GM19455 (cell line): ENCODE measurements around the gene PERM1.

Source experiments
- ATAC-seq: cut with Tn5 transposase; IDR thresholded peaks from one replicate; pipeline ENCODE4 v1.9.1; 2021; ENCODE audit not compliant: unreplicated experiment

Gene PERM1

GRCh38 chr1:966135-966703 lies 15.7 kb downstream of the PERM1 start, which contains the start of gene PLEKHN1:
Gene PLEKHN1, plus strand, starts transcription at chr1:966482. Its CDS starts 50 bp downstream, at chr1:966532.
- peak; percentile 36 for ATAC-seq

GRCh38 chr1:965526-966134 lies 16.3 kb downstream of the PERM1 start:
- ATAC-seq, result no peak

GRCh38 chr1:964691-965525 lies 17.0 kb downstream of the PERM1 start:
- ATAC-seq, result no peak

- ATAC-seq, result no peak
Measured at GRCh38 chr1:963746-964525, 18.0 kb downstream of the PERM1 start.

- ATAC-seq, result no peak
Measured at GRCh38 chr1:963301-963651, 18.6 kb downstream of the PERM1 start.

- no peak for ATAC-seq
Measured at GRCh38 chr1:962381-963300, 19.3 kb downstream of the PERM1 start.

- ATAC-seq, result no peak
Measured at GRCh38 chr1:961132-961669, 20.7 kb downstream of the PERM1 start.

- ATAC-seq, result no peak
Measured at GRCh38 chr1:960363-961131, 21.3 kb downstream of the PERM1 start, which contains the start of gene KLHL17. Gene KLHL17, plus strand, starts transcription at chr1:960584. Its CDS starts 110 bp downstream, at chr1:960694.

GRCh38 chr1:959731-960362 lies 22.0 kb downstream of the PERM1 start:
- no peak for ATAC-seq

GRCh38 chr1:958823-959730 lies 22.8 kb downstream of the PERM1 start, which contains the start of gene NOC2L:
Gene NOC2L, minus strand, starts transcription at chr1:959256. Its CDS starts 16 bp downstream, at chr1:959240.
- peak; percentile 63 for ATAC-seq

- no peak for ATAC-seq
Measured at GRCh38 chr1:956636-957035, 25.3 kb downstream of the PERM1 start.

GRCh38 chr1:955474-955873 lies 26.4 kb downstream of the PERM1 start:
- ATAC-seq, result no peak

GRCh38 chr1:954927-955326 lies 27.0 kb downstream of the PERM1 start:
- no peak for ATAC-seq

GRCh38 chr1:953524-954320 lies 28.2 kb downstream of the PERM1 start:
- ATAC-seq, result no peak

- no peak for ATAC-seq
Measured at GRCh38 chr1:952603-953002, 29.3 kb downstream of the PERM1 start.

GRCh38 chr1:952201-952600 lies 29.7 kb downstream of the PERM1 start:
- no peak for ATAC-seq

- no peak for ATAC-seq
Measured at GRCh38 chr1:951364-951763, 30.5 kb downstream of the PERM1 start.
